Kidney (tissue), 14 donors: ENCODE results near the gene FAM181A. TPM values are rescaled to one million over a fixed set of nuclear protein-coding genes. Genes with fewer than 3 reads are reported as not detected.

Source experiments
- DNase-seq, 5 donors: peaks; one replicate each; pipeline ENCODE4 v3.0.0-alpha.2; 2013 to 2020
- FAIRE-seq: peaks from 2 replicates; lab custom pipeline; 2012; peaks lifted over from hg19 to GRCh38; lab: Jason Lieb, UNC
- H3K27ac ChIP-seq, 2 donors: one replicate each; pipeline ENCODE4 v1.7.0; 2013; ENCODE audit warnings: low read depth in 2 of 2, low read length in 2 of 2, inconsistent platforms in 1 of 2
- H3K27me3 ChIP-seq: one replicate; pipeline ENCODE4 v1.7.1; 2013; ENCODE audit warnings: low read length, inconsistent platforms; ENCODE audit not compliant: control insufficient read depth, insufficient read depth
- H3K36me3 ChIP-seq, 3 donors: one replicate each; pipeline versions ENCODE4 v1.7.0 to v1.7.1; 2013; ENCODE audit warnings: low read length in 3 of 3, control low read depth in 1 of 3, inconsistent platforms in 1 of 3; ENCODE audit not compliant: insufficient read depth in 3 of 3, control insufficient read depth in 2 of 3
- H3K4me1 ChIP-seq, 3 donors: one replicate each; pipeline versions ENCODE4 v1.7.0 to v1.7.1; 2013; ENCODE audit warnings: low read length in 3 of 3, inconsistent platforms in 1 of 3, low read depth in 1 of 3; ENCODE audit not compliant: control insufficient read depth in 2 of 3, insufficient read depth in 2 of 3
- H3K4me3 ChIP-seq, 3 donors: one replicate each; pipeline versions ENCODE4 v1.7.0 to v1.8.1; 2013; ENCODE audit warnings: low read length in 3 of 3, control low read depth in 1 of 3, inconsistent platforms in 1 of 3
- H3K9ac ChIP-seq, 3 donors: one replicate each; pipeline versions ENCODE4 v1.7.0 to v1.7.1; 2013; ENCODE audit warnings: low read length in 3 of 3, control low read depth in 1 of 3, inconsistent platforms in 1 of 3
- H3K9me3 ChIP-seq, 3 donors: one replicate each; pipeline versions ENCODE4 v1.7.0 to v1.7.1; 2013; ENCODE audit warnings: low read length in 3 of 3, control low read depth in 1 of 3, inconsistent platforms in 1 of 3; ENCODE audit not compliant: control insufficient read depth in 2 of 3, insufficient read depth in 1 of 3
- CTCF ChIP-seq: IDR thresholded peaks from 3 replicates; pipeline ENCODE4 v1.5.1; 2012; ENCODE audit warnings: mild to moderate bottlenecking, moderate library complexity, borderline replicate concordance; ENCODE audit not compliant: insufficient read depth; ENCODE audit errors: extremely low read depth
- intact Hi-C: fragments of 100-400 bp; cut with DNase I; formaldehyde crosslinking; loops from one replicate; pipeline ENCODE4 v1.11.1; 2022
- polyA plus RNA-seq: library from polyadenylated mRNA; stranded (reverse); fragments of 350-450 nt; fragmentation: Illumina TruSeq; extraction: RNeasy Lipid Tissue Mini Kit (QIAGEN cat#74804); gene quantifications from one replicate; pipeline ENCODE4 v1.2.3, GENCODE V29; 2014; ENCODE audit warnings: low read depth, low replicate concordance; ENCODE audit not compliant: insufficient read depth
- total RNA-seq: library from RNA; stranded (reverse); fragmentation: NEBNext Ultra II Directional; extraction: Animal tissue kit (Norgen Biotek cat#: 25700); gene quantifications from one replicate; pipeline ENCODE4 v1.2.1, GENCODE V29; 2021
- donor health status: control.
- donor health status: control.
- donor health status: control.
- donor health status: control.
- donor health status: control.
- donor health status: DM: yes; HTN: yes; CAD: no.
- donor health status: Normal renal cell carcinoma (clear cell type).

The FAM181A gene
- total and polyA plus RNA-seq, 2 donors from 2014 or later: not detected

- Histone ChIP-seq H3K27me3 (no peaks in the 10 kb centered on the region), H3K4me3 (no peak overlapping the region), H3K9me3 (peaks cover 0 to 10% (median 0%) of the 10 kb centered on the region in 3 donors), H3K27ac (no peak overlapping the region), H3K9ac (no peak overlapping the region), H3K4me1 (no peaks in the 10 kb centered on the region), H3K36me3 (no peaks in the 10 kb centered on the region)
- FAIRE-seq (no peak), DNase-seq (no peak)
- intact Hi-C loops: no loop called here
- TF ChIP-seq CTCF: no peak
Observed at GRCh38 chr14:93916498-93916897, 10.6 kb upstream of the FAM181A start.

- no peak overlapping the region for H3K4me3 ChIP-seq
Observed at GRCh38 chr14:93917141-93917540, 10.0 kb upstream of the FAM181A start.

GRCh38 chr14:93921001-93921806 is 5.9 kb upstream of the FAM181A start:
- no peak overlapping the region for H3K9ac ChIP-seq
- no peaks in the 10 kb centered on the region for H3K36me3 ChIP-seq
- DNase-seq (no peak), FAIRE-seq (no peak)
- no peak overlapping the region for H3K4me3 ChIP-seq
- TF ChIP-seq CTCF: no peak
- H3K9me3 ChIP-seq: peaks cover 0 to 6% (median 0%) of the 10 kb centered on the region in 3 donors
- H3K27ac ChIP-seq: no peak overlapping the region
- no peaks in the 10 kb centered on the region for H3K4me1 ChIP-seq
- no peaks in the 10 kb centered on the region for H3K27me3 ChIP-seq
- intact Hi-C loops: no loop called here

More at GRCh38 chr14:93917141-93917540, 10.0 kb upstream of the FAM181A start:
- no peaks in the 10 kb centered on the region for H3K27me3 ChIP-seq
- peaks cover 0 to 10% (median 0%) of the 10 kb centered on the region in 3 donors for H3K9me3 ChIP-seq
- intact Hi-C loops: no loop called here
- no peaks in the 10 kb centered on the region for H3K36me3 ChIP-seq
- no peak for TF ChIP-seq CTCF
- FAIRE-seq (no peak), DNase-seq (no peak)
- H3K9ac ChIP-seq: no peak overlapping the region
- no peaks in the 10 kb centered on the region for H3K4me1 ChIP-seq
- no peak overlapping the region for H3K27ac ChIP-seq
